HG02571 (cell line): Measurements from ENCODE around the gene ZNF214.

Experiments
- ATAC-seq: cut with Tn5 transposase; IDR thresholded peaks from one replicate; pipeline ENCODE4 v1.9.1; 2021; ENCODE audit warnings: mild to moderate bottlenecking, moderate library complexity; ENCODE audit not compliant: unreplicated experiment

The ZNF214 gene

GRCh38 chr11:7020183-7020917, at the start of gene ZNF214, which contains the start of gene NLRP14:
Gene ZNF214, minus strand, starts transcription at chr11:7020346. Its CDS starts 17,511 bp downstream, at chr11:7002835.
Gene NLRP14, plus strand, starts transcription at chr11:7020479. Its CDS starts 18,108 bp downstream, at chr11:7038587.
- ATAC-seq = no peak

- ATAC-seq = no peak
These were observed 42.4 kb upstream of the ZNF214 start for GRCh38 chr11:7062534-7062933.

- ATAC-seq = no peak
These were observed 40.7 kb upstream of the ZNF214 start for GRCh38 chr11:7060868-7061267.

- ATAC-seq = no peak
These were observed 37.5 kb upstream of the ZNF214 start for GRCh38 chr11:7057641-7058040.

GRCh38 chr11:7056828-7057513, 36.8 kb upstream of the ZNF214 start:
- no peak for ATAC-seq

- no peak for ATAC-seq
These were observed 30.0 kb upstream of the ZNF214 start for GRCh38 chr11:7050191-7050590.

- no peak for ATAC-seq
These were observed 26.5 kb upstream of the ZNF214 start for GRCh38 chr11:7046474-7047175.

GRCh38 chr11:7034019-7034418, 13.9 kb upstream of the ZNF214 start:
- ATAC-seq = no peak

GRCh38 chr11:7032692-7033091, 12.5 kb upstream of the ZNF214 start:
- no peak for ATAC-seq

- no peak for ATAC-seq
These were observed 11.3 kb upstream of the ZNF214 start for GRCh38 chr11:7031471-7031871.

- no peak for ATAC-seq
These were observed 10.7 kb upstream of the ZNF214 start for GRCh38 chr11:7030836-7031235.

GRCh38 chr11:7028141-7028540, 8.0 kb upstream of the ZNF214 start:
- no peak for ATAC-seq

GRCh38 chr11:7021318-7021717, 1.2 kb upstream of the ZNF214 start:
- no peak for ATAC-seq

- no peak for ATAC-seq
These were observed 505 bp downstream of the ZNF214 start for GRCh38 chr11:7019500-7020182.

- no peak for ATAC-seq
These were observed 4.1 kb downstream of the ZNF214 start for GRCh38 chr11:7016011-7016410.

- ATAC-seq = no peak
These were observed 6.0 kb downstream of the ZNF214 start for GRCh38 chr11:7014118-7014517.

GRCh38 chr11:7004482-7004881, 15.7 kb downstream of the ZNF214 start:
- no peak for ATAC-seq

- no peak for ATAC-seq
These were observed 24.4 kb downstream of the ZNF214 start for GRCh38 chr11:6995703-6996102.

- ATAC-seq = no peak
These were observed 27.4 kb downstream of the ZNF214 start for GRCh38 chr11:6992457-6993417.

- ATAC-seq = no peak
These were observed 28.1 kb downstream of the ZNF214 start for GRCh38 chr11:6992026-6992425.
